Esophagus muscularis mucosa (tissue), 4 donors: ENCODE results near the gene OR4D2.

Source experiments
- CTCF ChIP-seq, 3 experiments: fragments of 200-600 bp in 2 of 3; fragments of 450-650 bp in 1 of 3; sonication (generic) in 2 of 3; IDR thresholded peaks; one replicate each; pipeline ENCODE4 v1.5.1; 2017 to 2019; ENCODE audit warnings: antibody characterized with exemption in 3 of 3, mild to moderate bottlenecking in 2 of 3, moderate library complexity in 1 of 3
- EP300 ChIP-seq: sonication (generic); formaldehyde crosslinking; IDR thresholded peaks from one replicate; pipeline ENCODE4 v1.6.1; 2017; ENCODE audit warnings: antibody characterized with exemption
- POLR2AphosphoS5 ChIP-seq, 2 donors: sonication (generic); formaldehyde crosslinking; IDR thresholded peaks; one replicate each; pipeline ENCODE4 v1.6.1; 2017; ENCODE audit warnings: antibody characterized with exemption in 2 of 2

GRCh38 chr17:58219007-58219788, 52.4 kb downstream of the OR4D2 start, which contains the start of gene MKS1:
- TF ChIP-seq POLR2AphosphoS5 (IDR thresholded peaks at IDR 0.05): peak; percentile 84 to 96
- TF ChIP-seq CTCF (IDR thresholded peaks at IDR 0.05): peak; percentile 49 to 88 (median 69)
- no peak for TF ChIP-seq EP300
